BJ (cell line): ENCODE data around the gene ZNF366. TPM values are rescaled to one million over a fixed set of nuclear protein-coding genes. Genes with fewer than 3 reads are reported as not detected.

Experiments
- CTCF ChIA-PET: fragments of 350-600 bp; formaldehyde crosslinking; extraction: SDS; loops from one replicate; lab custom pipeline; 2021; ENCODE audit warnings: antibody characterized with exemption, inconsistent platforms; lab: Yijun Ruan, JAX
- POLR2A ChIA-PET: fragments of 300-600 bp; sonication (Branson Sonifier 250); formaldehyde crosslinking; extraction: SDS; loops from one replicate; lab custom pipeline; 2021; ENCODE audit warnings: antibody characterized with exemption; lab: Charles Lee
- DNase-seq: peaks from one replicate; pipeline ENCODE4 v3.0.0-alpha.2; 2011; ENCODE audit warnings: low read depth
- H3K27me3 ChIP-seq: 2 replicates; pipeline ENCODE4 v1.6.0; 2011; ENCODE audit warnings: low read length; ENCODE audit not compliant: control insufficient read depth, insufficient read depth
- H3K36me3 ChIP-seq: 2 replicates; pipeline ENCODE4 v1.5.1; 2011; ENCODE audit warnings: low read length; ENCODE audit not compliant: control insufficient read depth, insufficient read depth
- H3K4me3 ChIP-seq: 2 replicates; pipeline ENCODE4 v1.5.1; 2011; ENCODE audit warnings: low read depth, mild to moderate bottlenecking, control low read depth, low read length
- CTCF ChIP-seq: IDR thresholded peaks from 2 replicates; pipeline ENCODE4 v1.5.1; 2011; ENCODE audit warnings: low read depth, mild to moderate bottlenecking, control low read depth, inconsistent platforms, low read length, moderate library complexity; ENCODE audit not compliant: insufficient read depth
- polyA plus RNA-seq: library from polyadenylated mRNA; depleted of rRNA; stranded (reverse); fragments of >200 nt; gene quantifications from 2 replicates; pipeline ENCODE4 v1.2.3, GENCODE V29; 2011

ZNF366 gene
- polyA plus RNA-seq, 1 experiment, result not detected

- POLR2A ChIA-PET, result no interaction called here
- Histone ChIP-seq H3K27me3 (no peaks in the 10 kb centered on the region), H3K4me3 (no peak overlapping the region), H3K36me3 (no peaks in the 10 kb centered on the region)
- TF ChIP-seq CTCF, result no peak
- CTCF ChIA-PET, result interaction anchor here (0.9 to 1.2 kb wide), 2 partner anchors 16 to 34 kb away, joined by 3 read pairs; no protein-coding TSS in a partner anchor
- no peak for DNase-seq
These were observed 70.3 kb downstream of the ZNF366 start for GRCh38 chr5:72436796-72437471.

- Histone ChIP-seq H3K4me3 (no peak overlapping the region), H3K36me3 (no peaks in the 10 kb centered on the region), H3K27me3 (no peaks in the 10 kb centered on the region)
- TF ChIP-seq CTCF, result no peak
- ChIA-PET CTCF (no interaction called here), POLR2A (no interaction called here)
- no peak for DNase-seq
These were observed 72.3 kb downstream of the ZNF366 start for GRCh38 chr5:72434781-72435437.

GRCh38 chr5:72434056-72434780, 73.0 kb downstream of the ZNF366 start:
- CTCF ChIA-PET, result interaction anchor here (0.9 to 1.6 kb wide), 5 partner anchors 12 to 90 kb away, joined by 3 to 5 read pairs (median 3); no protein-coding TSS in a partner anchor
- Histone ChIP-seq H3K27me3 (no peaks in the 10 kb centered on the region), H3K4me3 (no peak overlapping the region), H3K36me3 (no peaks in the 10 kb centered on the region)
- POLR2A ChIA-PET, result no interaction called here
- DNase-seq, result no peak
- TF ChIP-seq CTCF, result no peak

GRCh38 chr5:72433522-72433921, 73.7 kb downstream of the ZNF366 start:
- ChIA-PET CTCF (interaction anchor here (0.9 to 1.6 kb wide), 5 partner anchors 12 to 90 kb away, joined by 3 to 5 read pairs (median 3); no protein-coding TSS in a partner anchor), POLR2A (no interaction called here)
- H3K36me3 ChIP-seq, result no peaks in the 10 kb centered on the region
- no peak for TF ChIP-seq CTCF
- no peak overlapping the region for H3K4me3 ChIP-seq
- DNase-seq, result no peak
- H3K27me3 ChIP-seq, result no peaks in the 10 kb centered on the region

- DNase-seq, result no peak
- CTCF ChIA-PET, result interaction anchor here (1.1 to 2.7 kb wide), 2 partner anchors 13 to 15 kb away, joined by 3 to 8 read pairs; no protein-coding TSS in a partner anchor
- H3K27me3 ChIP-seq, result no peaks in the 10 kb centered on the region
- no peak overlapping the region for H3K4me3 ChIP-seq
- no peak for TF ChIP-seq CTCF
- POLR2A ChIA-PET, result no interaction called here
- H3K36me3 ChIP-seq, result no peaks in the 10 kb centered on the region
These were observed 78.5 kb downstream of the ZNF366 start for GRCh38 chr5:72428669-72429068.
